Body of pancreas (tissue), 4 donors: ENCODE results near the gene PSMB5. TPM values are rescaled to one million over a fixed set of nuclear protein-coding genes. Genes with fewer than 3 reads are reported as not detected.

ENCODE experiments used
- ATAC-seq: fragments of 150-250 bp; one replicate; pipeline ENCODE4 v1.9.1; 2016
- DNase-seq, 4 donors: peaks; one replicate each; pipeline ENCODE4 v3.0.0-alpha.2; 2019
- H3K27ac ChIP-seq, 4 donors: fragments of 200-600 bp; sonication (generic); 1 replicate in 3 of 4; 2 replicates in 1 of 4; pipeline versions ENCODE4 v1.5.1 to v1.6.1; 2016 to 2019; ENCODE audit warnings: mild to moderate bottlenecking in 1 of 4, mixed read lengths in 1 of 4, moderate library complexity in 1 of 4
- H3K27me3 ChIP-seq, 2 donors: fragments of 200-600 bp; sonication (generic); one replicate each; pipeline ENCODE4 v1.6.0; 2016; ENCODE audit warnings: mild to moderate bottlenecking in 1 of 2
- H3K36me3 ChIP-seq, 2 donors: fragments of 200-600 bp; sonication (generic); replicated peaks in 1 of 2; 2 replicates each; pipeline ENCODE4 v1.5.1; 2016; ENCODE audit warnings: low read depth in 2 of 2; ENCODE audit not compliant: insufficient read depth in 1 of 2
- H3K4me1 ChIP-seq: fragments of 200-600 bp; sonication (generic); one replicate; pipeline ENCODE4 v1.6.0; 2016
- H3K4me3 ChIP-seq, 2 donors: fragments of 200-600 bp; sonication (generic); 1 replicate in 1 of 2; 2 replicates in 1 of 2; pipeline ENCODE4 v1.5.1; 2016 to 2019
- H3K9me3 ChIP-seq, 3 donors: fragments of 200-600 bp; sonication (generic); 1 replicate in 2 of 3; 2 replicates in 1 of 3; pipeline ENCODE4 v1.5.1; 2016
- POLR2A ChIP-seq, 3 donors: fragments of 450-650 bp; IDR thresholded peaks; one replicate each; pipeline ENCODE4 v1.6.1; 2016; ENCODE audit warnings: antibody characterized with exemption in 3 of 3, mild to moderate bottlenecking in 2 of 3
- WGBS, 2 donors: methylation state at CpG; one replicate each; pipeline ENCODE4 v1.1.5; 2017; 5-methylcytosine and 5-hydroxymethylcytosine counted together
- intact Hi-C: fragments of 100-400 bp; cut with DNase I; formaldehyde crosslinking; loops from one replicate; pipeline ENCODE4 v1.15.1; 2023
- total RNA-seq, 2 donors: library from RNA; depleted of rRNA; stranded (reverse); fragments of >200 nt; gene quantifications; one replicate each; pipeline ENCODE4 v1.1.0, GENCODE V29; 2016
- TF ChIP-seq, protein P1 (sequence below), 7 experiments: fragments of 450-650 bp in 4 of 7; fragments of 200-600 bp in 3 of 7; sonication (generic) in 3 of 7; IDR thresholded peaks; one replicate each; pipeline ENCODE4 v1.5.1; 2016 to 2019; ENCODE audit warnings: antibody characterized with exemption in 7 of 7

Gene PSMB5
- total RNA-seq, 2 donors from 2014 or later: 47.0 to 93.3 TPM

DNA sequence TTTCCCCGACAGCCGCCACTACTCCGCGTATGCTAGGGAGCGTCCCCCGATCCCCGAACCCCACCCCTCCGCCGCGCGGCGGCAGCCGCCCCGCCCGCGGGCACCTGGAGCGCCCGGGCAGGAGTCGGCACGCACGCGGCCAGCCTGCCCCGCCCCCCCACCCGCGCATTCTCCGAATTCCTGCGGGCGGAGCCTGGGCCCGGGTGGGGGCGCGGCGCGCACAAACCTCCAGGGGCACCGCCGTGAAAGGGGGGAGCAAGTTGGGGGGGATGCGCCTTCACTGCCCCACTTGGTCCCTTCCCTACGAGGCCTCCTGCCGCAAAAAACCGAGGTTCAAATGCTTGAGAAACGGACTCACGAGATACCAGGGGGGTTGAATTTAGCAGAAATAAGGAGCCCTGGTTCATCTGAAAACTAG is 54.0 kb downstream of the PSMB5 start:
- WGBS, 2 donors: 1 to 10% methylated on average over 6 to 28 of the region's 41 CpGs
- no peaks in the 10 kb centered on the region for H3K9me3 ChIP-seq
- intact Hi-C loops: no loop called here
- H3K36me3 ChIP-seq: no peaks in the 10 kb centered on the region
- TF ChIP-seq, protein P1, sequence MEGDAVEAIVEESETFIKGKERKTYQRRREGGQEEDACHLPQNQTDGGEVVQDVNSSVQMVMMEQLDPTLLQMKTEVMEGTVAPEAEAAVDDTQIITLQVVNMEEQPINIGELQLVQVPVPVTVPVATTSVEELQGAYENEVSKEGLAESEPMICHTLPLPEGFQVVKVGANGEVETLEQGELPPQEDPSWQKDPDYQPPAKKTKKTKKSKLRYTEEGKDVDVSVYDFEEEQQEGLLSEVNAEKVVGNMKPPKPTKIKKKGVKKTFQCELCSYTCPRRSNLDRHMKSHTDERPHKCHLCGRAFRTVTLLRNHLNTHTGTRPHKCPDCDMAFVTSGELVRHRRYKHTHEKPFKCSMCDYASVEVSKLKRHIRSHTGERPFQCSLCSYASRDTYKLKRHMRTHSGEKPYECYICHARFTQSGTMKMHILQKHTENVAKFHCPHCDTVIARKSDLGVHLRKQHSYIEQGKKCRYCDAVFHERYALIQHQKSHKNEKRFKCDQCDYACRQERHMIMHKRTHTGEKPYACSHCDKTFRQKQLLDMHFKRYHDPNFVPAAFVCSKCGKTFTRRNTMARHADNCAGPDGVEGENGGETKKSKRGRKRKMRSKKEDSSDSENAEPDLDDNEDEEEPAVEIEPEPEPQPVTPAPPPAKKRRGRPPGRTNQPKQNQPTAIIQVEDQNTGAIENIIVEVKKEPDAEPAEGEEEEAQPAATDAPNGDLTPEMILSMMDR (IDR thresholded peaks at IDR 0.05): no peak
- TF ChIP-seq POLR2A (IDR thresholded peaks at IDR 0.05): peak; percentile 38 to 56 (median 47)
- peak; percentile 38 to 64 (median 56) for DNase-seq
- no peak overlapping the region for H3K4me3 ChIP-seq
- peak overlapping the region; percentile 66 to 91 (median 87) for H3K27ac ChIP-seq
- peak; percentile 33 for ATAC-seq
- H3K27me3 ChIP-seq: no peaks in the 10 kb centered on the region
- H3K4me1 ChIP-seq: peaks cover 71% of the 10 kb centered on the region

DNA sequence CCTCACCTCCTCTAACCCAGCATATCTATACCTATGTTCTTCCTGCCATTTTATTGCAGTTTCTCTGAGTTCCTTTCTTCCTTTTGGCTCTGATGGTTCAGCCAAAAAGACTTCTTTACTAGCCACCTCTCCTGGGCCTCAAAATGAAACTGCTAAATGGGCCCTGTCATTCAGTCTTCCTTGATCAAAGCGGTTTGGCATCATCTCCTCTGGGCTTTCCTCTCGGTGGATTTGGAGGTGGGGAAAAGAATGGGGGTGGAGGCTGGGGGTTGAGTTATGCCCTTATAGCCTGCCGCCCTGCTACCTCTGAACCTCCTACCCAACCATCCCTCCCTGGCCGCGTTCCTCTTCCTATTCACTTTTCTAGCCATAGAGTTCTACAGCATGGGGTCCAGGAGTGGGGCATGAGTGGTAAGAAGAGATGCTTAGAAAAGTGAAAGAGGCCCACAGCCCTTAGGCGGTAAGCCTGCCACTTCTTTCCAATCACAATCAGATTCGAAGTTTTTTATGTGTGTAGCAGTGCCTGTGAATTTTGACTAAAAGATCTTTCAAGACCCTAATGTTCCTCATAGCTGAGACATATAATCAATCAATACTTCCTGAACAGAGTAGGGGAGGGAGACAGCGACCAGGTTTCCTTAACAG is 54.8 kb downstream of the PSMB5 start:
- no peak overlapping the region for H3K4me3 ChIP-seq
- H3K36me3 ChIP-seq: no peaks in the 10 kb centered on the region
- H3K27ac ChIP-seq: peak overlapping the region; percentile 66 to 91 (median 87)
- ATAC-seq (no peak), DNase-seq (no peak)
- WGBS, 2 donors: 56 to 66% methylated on average over 8 of the region's 8 CpGs
- intact Hi-C loops: no loop called here
- TF ChIP-seq, protein P1 (IDR thresholded peaks at IDR 0.05): no peak
- no peak for TF ChIP-seq POLR2A (IDR thresholded peaks at IDR 0.05)
- H3K9me3 ChIP-seq: no peaks in the 10 kb centered on the region
- H3K27me3 ChIP-seq: no peaks in the 10 kb centered on the region
- H3K4me1 ChIP-seq: peaks cover 71% of the 10 kb centered on the region

DNA sequence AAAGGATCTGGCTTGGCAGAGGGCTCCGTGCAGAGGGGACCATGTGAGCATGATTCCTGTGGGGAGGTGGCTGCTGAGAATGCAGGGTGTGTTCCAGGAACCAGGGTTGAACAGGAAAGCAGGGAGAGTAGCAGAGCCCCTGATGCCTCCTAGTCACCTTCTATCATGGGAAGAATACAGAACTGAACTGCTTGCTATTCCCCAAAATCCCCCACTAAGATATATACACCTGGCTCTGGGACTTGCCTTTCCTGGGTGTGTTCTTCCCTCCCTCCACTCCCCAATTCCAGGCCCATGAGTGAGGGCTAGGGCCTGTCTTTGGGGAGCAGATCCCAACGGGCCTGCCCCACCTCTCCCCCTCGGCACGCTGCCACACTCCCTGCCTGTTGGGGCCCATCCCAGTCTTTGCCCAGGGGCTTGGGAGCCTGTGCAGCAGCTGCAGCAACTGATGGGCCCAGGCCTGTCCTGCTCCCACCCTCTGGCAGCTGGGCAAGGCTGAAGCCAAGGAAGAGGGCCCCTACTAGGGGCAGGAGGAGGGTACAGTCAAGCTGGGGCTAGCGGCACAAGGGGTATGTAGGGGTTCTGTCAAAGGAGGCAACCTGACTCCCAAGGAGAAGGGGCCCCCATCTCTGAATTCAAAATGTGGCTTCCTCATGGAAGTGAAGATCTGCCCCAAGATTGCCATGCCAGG is 55.6 kb downstream of the PSMB5 start:
- intact Hi-C loops: no loop called here
- H3K4me1 ChIP-seq: peaks cover 73% of the 10 kb centered on the region
- WGBS, 2 donors: 39 to 67% methylated on average over 4 to 5 of the region's 5 CpGs
- ATAC-seq (no peak), DNase-seq (no peak)
- H3K36me3 ChIP-seq: no peaks in the 10 kb centered on the region
- H3K4me3 ChIP-seq: no peak overlapping the region
- H3K27me3 ChIP-seq: no peaks in the 10 kb centered on the region
- TF ChIP-seq POLR2A (IDR thresholded peaks at IDR 0.05): no peak
- TF ChIP-seq, protein P1 (IDR thresholded peaks at IDR 0.05): no peak
- no peaks in the 10 kb centered on the region for H3K9me3 ChIP-seq
- H3K27ac ChIP-seq: peak overlapping the region; percentile 66 to 91 (median 87)

DNA sequence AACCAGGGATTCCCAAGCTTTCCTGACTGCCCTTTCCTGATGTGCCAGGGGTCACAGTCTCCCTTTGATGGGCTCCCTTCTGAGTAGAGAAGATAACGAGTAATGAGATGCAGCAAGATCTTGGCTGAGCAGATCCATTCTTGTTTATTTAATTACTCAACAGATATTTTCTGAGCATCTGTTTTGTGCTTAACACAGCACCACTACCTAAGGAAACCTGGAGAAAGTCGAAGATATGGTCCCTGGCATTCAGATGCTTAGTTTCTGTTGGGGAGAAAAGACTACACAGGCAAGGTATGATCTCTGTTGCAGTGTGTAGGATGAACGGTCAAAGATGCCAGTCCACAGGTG is 56.2 kb downstream of the PSMB5 start:
- DNase-seq (no peak), ATAC-seq (no peak)
- Histone ChIP-seq H3K36me3 (no peaks in the 10 kb centered on the region), H3K27ac (peak overlapping the region; percentile 66 to 91 (median 87)), H3K27me3 (no peaks in the 10 kb centered on the region), H3K4me3 (no peak overlapping the region), H3K4me1 (peaks cover 76% of the 10 kb centered on the region), H3K9me3 (no peaks in the 10 kb centered on the region)
- TF ChIP-seq, protein P1 (IDR thresholded peaks at IDR 0.05): no peak
- no peak for TF ChIP-seq POLR2A (IDR thresholded peaks at IDR 0.05)
- intact Hi-C loops: no loop called here
- 42 to 62% methylated on average over 3 of the region's 3 CpGs for WGBS, 2 donors
